A673 (cell line): Measurements from ENCODE around the gene TMOD1.

ENCODE experiments used
- EZH2 ChIP-seq: fragments of 200-600 bp; sonication (generic); IDR thresholded peaks from 2 replicates; pipeline ENCODE4 v1.6.1; 2017; ENCODE audit warnings: borderline replicate concordance, low read depth, mild to moderate bottlenecking, mixed read lengths, antibody characterized with exemption, low read length; ENCODE audit not compliant: poor library complexity, severe bottlenecking
- TF ChIP-seq, protein P1 (sequence below): fragments of 300-800, 200-600 bp; sonication (generic); conservative IDR thresholded peaks from 2 replicates; pipeline ENCODE4 v1.5.1; 2017; ENCODE audit warnings: low read depth, mild to moderate bottlenecking, antibody characterized with exemption, low read length, moderate library complexity, mixed read lengths

DNA sequence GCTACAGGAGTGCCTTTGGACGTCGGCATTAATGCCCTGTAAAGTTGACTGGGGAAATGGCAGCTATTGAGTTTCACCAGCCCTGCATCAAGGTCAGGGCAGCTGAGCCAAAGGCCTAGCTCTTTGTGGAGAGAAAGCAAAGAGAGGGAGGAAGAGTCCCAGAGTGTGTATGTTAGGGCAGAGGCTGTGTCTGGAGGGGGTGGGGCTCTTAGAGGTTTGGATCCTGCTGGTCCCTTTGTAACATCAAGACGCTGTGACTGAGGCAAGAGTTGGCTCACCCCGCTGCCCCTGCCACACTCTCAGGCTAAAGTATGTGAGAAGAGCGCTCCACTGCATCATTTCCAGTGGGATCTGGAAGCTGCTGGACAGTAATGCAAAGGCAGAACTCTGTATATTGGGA, 34.3 kb downstream of the TMOD1 start:
- TF ChIP-seq, protein P1, sequence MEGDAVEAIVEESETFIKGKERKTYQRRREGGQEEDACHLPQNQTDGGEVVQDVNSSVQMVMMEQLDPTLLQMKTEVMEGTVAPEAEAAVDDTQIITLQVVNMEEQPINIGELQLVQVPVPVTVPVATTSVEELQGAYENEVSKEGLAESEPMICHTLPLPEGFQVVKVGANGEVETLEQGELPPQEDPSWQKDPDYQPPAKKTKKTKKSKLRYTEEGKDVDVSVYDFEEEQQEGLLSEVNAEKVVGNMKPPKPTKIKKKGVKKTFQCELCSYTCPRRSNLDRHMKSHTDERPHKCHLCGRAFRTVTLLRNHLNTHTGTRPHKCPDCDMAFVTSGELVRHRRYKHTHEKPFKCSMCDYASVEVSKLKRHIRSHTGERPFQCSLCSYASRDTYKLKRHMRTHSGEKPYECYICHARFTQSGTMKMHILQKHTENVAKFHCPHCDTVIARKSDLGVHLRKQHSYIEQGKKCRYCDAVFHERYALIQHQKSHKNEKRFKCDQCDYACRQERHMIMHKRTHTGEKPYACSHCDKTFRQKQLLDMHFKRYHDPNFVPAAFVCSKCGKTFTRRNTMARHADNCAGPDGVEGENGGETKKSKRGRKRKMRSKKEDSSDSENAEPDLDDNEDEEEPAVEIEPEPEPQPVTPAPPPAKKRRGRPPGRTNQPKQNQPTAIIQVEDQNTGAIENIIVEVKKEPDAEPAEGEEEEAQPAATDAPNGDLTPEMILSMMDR = no peak
- TF ChIP-seq EZH2 = no peak
